GM12801 (cell line): ENCODE results near the gene PSD.

Experiments used
- TF ChIP-seq, protein P1 (sequence below): IDR thresholded peaks from one replicate; pipeline ENCODE4 v1.5.1; 2011; ENCODE audit warnings: control low read depth; ENCODE audit not compliant: insufficient read length; ENCODE audit errors: extremely low read depth

Gene PSD

DNA sequence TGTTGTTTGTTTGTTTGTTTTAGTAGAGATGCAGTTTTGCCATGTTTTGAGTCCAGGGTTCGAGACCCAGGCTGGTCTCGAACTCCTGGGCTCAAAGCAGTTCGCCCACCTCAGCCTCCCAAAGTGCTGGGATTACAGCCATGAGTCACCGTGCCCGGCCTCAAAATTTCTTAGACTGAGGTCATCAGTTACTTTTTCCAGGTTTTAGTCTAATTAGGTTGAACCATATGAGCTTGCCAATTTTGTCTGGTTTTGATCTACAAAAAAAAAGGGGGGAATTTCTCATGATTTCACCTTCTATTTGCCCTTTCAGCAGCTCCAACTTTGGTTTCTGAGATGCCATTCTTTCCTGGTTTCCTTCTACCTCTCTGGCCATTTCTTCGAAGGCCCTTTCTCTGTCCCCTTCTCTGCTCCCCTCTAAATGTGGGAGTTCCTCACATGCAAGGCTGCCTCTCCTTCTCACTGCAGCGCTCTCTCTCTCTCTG lies 8.3 kb upstream of the PSD start:
- TF ChIP-seq, protein P1, sequence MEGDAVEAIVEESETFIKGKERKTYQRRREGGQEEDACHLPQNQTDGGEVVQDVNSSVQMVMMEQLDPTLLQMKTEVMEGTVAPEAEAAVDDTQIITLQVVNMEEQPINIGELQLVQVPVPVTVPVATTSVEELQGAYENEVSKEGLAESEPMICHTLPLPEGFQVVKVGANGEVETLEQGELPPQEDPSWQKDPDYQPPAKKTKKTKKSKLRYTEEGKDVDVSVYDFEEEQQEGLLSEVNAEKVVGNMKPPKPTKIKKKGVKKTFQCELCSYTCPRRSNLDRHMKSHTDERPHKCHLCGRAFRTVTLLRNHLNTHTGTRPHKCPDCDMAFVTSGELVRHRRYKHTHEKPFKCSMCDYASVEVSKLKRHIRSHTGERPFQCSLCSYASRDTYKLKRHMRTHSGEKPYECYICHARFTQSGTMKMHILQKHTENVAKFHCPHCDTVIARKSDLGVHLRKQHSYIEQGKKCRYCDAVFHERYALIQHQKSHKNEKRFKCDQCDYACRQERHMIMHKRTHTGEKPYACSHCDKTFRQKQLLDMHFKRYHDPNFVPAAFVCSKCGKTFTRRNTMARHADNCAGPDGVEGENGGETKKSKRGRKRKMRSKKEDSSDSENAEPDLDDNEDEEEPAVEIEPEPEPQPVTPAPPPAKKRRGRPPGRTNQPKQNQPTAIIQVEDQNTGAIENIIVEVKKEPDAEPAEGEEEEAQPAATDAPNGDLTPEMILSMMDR, result no peak

DNA sequence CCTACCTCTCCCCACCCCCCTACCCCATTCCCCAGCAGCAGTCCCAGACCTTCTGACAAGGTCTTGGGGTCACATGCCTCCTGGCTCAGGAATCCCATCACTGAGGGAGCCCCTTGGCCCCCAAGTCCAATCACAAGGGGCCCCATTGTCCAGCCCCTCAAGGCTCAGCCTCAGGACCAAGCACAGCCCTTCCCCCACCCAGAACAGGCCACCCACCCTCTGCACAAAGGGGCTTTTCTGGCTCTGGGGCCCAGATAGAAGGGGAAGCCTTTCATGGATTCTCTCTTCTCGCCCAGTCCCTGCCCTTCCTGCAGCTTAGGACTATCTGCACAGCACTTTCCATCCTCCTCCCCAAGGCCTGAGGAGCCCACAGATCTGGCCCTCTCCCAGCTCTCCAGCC lies 6.9 kb upstream of the PSD start:
- TF ChIP-seq, protein P1, result no peak

DNA sequence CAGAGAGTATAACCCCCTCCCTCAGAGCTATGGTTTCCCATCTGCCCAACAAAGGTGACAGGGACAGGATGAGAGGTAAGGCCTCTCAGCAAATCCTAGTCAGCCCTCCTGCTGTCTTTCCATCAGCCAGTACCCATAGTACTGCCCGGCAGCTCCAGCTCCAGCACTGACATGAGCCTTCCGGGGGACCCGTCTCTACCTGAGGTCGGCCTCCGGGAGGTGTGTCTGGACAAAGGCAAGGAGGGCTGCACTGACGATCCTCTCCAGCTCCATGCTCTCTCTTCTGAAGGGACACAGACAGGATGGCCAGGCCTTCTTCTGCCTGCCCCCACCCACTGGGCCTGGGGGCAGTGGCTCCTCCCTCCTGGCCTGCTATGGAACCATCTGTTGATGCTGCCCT lies 6.3 kb upstream of the PSD start:
- TF ChIP-seq, protein P1, result no peak

DNA sequence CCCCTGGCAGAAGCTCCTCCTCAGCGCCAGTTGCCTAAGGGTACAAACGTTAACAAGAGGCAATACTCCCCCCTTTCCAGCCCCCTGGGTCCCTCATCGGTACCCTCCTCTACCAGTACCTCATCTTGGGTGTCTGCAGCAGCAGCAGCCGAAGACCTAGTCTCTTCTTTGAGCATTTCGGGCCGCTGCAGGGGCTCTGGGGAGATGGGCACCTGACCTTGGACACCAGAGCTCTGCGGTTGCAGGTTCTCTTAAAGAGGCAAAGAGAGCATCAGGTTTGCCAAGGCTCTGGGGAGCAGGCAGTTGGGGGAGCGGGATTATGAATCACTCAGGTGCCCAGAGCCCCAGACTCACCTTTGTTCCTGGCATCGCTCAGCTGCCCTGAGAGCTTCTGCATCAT lies 5.6 kb upstream of the PSD start:
- TF ChIP-seq, protein P1, result no peak

DNA sequence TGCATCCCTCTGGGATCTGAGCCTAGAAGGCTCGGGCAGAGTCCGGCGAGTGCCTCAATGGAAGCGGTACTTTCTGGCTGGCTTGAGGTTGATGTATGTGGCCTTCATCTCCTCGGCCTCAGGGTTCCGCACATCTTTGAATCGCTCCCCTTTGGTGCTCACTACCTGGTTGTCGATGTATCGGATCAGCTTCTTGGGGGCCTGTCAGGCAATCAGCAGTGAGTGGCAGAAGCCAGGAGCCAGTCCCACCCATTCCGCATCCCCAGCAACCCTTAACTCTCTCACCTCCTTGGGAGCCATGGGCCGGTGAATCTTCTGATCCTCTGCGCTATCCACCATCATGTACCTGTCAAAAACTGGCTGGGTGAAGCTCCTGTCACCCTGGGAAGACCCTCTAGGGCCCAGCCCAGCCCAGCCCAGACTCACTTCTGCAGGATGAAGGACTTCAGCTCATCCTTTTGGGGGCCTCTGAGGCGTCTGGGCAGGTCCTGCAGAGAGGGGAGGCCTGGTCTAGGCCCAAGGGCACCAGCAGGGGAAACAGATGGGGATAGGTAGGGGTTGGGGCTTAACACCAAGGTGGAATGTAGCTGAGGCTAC lies 4.9 kb upstream of the PSD start:
- TF ChIP-seq, protein P1, result no peak

DNA sequence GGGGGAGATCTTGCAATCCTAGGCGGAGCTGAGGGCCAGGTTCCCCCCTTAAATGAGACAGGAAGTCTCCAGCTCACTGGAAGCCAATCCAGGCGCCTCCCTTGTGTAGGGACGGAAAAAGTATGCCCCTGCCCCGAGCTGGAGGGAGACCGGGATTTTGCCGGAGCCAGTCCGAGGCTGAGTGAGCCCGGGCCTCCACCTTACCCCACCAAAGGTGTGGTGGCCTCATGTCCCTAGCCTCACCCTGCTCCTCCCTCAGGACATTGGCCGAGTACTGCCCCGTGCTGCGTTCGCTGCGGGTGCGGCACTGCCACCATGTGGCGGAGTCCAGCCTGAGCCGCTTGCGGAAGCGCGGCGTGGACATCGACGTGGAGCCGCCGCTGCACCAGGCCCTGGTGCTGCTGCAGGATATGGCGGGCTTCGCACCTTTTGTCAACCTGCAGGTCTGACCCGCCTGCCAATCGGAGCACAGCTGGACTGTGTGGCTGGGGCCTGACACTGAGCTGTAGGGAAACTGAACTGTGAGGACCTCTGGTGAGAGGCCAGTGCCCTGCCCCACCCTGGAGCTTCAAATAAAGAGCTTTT lies 4.1 kb upstream of the PSD start:
- TF ChIP-seq, protein P1, result no peak

DNA sequence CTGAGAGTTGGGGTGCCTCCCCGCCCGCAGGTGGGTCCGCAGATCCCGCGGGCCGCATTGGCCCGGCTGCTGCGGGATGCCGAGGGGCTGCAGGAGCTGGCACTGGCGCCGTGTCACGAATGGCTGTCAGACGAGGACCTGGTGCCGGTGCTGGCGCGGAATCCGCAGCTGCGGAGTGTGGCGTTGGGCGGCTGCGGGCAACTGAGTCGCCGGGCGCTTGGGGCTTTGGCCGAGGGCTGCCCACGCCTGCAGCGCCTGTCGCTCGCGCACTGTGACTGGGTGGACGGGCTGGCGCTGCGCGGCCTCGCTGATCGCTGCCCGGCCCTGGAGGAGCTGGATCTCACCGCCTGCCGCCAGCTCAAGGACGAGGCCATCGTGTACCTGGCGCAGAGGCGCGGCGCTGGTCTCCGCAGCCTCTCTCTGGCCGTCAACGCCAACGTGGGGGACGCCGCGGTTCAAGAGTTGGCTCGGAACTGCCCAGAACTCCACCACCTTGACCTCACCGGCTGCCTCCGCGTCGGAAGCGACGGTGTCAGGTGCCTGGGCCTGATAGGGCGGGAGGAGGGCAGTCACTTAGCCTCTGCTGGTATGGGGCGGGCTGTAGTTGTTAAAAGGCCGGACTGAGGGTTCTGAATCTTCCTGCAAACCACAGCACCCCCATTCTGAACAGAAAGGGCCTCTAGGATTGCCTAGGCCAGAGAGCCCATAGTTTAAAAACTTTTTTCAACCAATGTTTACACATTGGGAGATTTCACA lies 3.4 kb upstream of the PSD start:
- TF ChIP-seq, protein P1, result no peak
